Skeletal muscle cell (primary cell): Measurements from ENCODE around the gene TUBB.

Source experiments
- DNase-seq: peaks from one replicate; pipeline ENCODE4 v3.0.0-alpha.2; 2010; ENCODE audit warnings: low read depth
- H3K4me3 ChIP-seq: 2 replicates; pipeline ENCODE4 v1.5.1; 2011; ENCODE audit warnings: low read depth, mild to moderate bottlenecking, control low read depth, low read length, moderate library complexity

The TUBB gene

DNA sequence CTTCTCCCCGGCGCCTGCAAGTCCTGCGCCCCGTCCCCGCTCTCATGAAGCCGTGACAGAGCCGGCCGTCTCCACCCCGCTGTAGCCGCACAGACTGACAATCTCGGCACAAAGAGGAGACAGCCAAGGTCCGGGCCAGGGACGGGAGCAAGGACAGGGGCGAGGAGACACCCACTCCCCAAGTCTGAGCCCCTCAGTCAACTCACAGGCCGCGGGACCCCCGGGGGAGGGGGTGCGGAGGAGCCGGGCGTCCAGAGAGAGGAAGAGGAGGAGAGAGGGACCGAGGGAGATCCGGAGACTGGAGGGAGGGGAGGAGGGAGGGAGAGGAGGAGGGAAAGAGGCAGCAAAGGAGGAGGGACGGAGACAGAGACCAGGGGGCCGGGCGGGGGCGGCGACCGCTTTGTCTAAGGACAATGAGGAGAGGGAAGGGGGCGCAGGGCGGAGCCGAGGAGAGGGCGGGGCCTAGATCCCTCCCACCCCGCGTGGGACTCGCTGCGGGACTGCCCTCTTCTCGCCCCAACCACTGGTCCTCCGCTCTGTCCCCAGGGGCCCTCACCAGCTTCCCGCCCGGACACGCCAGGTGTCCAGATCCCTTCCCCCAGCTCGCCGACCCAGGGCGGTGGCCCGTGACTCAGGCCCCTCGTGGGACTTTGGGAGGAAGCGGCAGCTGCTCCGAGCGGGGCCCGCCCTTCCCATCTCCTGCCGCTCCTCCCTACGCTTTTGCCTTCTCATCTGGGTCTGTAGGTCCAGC is 33.1 kb upstream of the TUBB start:
- H3K4me3 ChIP-seq = peak overlapping the region; percentile 90
- peak; percentile 94 for DNase-seq

DNA sequence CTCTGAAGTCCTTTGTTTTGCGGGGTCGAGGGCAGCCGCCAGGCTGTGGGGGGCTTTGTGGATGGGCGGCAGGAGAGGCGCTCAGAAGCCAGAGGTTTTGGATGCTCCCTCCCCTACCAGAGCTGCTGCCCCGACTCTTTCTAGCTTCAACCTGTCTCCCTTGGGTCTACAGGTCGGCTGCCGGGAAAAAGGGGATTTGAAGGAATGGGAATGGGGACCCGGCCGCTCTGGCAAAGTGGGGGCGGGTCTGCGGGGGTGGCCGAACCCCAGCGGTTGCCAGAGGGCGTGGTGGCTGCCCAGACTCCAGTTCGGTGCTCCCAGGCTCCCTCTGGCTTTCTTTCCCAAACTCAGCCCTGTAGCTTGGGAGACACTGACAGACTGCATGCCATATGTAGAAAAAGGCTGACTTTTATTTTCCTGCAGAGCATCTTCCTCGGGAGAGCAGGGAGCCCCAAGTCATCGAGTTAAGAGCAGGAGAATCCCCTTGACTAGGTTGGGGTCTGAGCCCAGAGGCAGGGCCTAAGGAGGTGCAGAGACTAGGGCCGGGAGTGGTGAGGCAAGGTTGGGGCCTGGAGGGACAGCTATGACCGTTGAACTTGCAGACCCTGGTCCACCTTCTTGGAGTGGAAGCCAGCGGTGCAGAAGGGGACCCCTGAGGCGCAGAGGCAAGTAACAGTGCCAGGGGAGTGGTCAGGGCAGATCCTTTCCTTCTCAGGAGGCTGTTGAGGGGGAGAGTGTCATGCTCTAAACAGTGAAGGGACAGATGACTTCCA is 32.3 kb upstream of the TUBB start:
- H3K4me3 ChIP-seq = peak overlapping the region; percentile 90
- no peak for DNase-seq

DNA sequence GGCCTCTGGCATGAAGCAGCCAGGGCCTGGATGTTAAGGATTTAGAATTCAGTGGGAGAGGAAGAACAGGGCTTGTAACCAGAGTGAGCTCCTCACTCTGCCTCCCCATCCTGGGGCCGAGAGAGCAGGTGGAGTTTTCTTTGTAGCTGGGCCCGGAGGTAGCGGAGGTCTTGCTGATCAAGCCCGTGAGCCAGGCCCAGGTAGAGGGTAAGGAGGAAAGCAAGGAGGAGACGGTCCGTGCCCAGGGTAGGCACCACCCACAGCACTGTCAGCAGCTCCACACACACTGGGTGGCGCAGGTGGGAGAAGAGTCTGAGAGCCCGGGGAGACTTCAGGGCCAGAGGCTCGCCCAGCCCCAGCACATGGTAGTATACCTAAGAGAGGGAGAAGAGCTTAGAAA is 31.6 kb upstream of the TUBB start:
- no peak for DNase-seq
- H3K4me3 ChIP-seq = peak overlapping the region; percentile 90

DNA sequence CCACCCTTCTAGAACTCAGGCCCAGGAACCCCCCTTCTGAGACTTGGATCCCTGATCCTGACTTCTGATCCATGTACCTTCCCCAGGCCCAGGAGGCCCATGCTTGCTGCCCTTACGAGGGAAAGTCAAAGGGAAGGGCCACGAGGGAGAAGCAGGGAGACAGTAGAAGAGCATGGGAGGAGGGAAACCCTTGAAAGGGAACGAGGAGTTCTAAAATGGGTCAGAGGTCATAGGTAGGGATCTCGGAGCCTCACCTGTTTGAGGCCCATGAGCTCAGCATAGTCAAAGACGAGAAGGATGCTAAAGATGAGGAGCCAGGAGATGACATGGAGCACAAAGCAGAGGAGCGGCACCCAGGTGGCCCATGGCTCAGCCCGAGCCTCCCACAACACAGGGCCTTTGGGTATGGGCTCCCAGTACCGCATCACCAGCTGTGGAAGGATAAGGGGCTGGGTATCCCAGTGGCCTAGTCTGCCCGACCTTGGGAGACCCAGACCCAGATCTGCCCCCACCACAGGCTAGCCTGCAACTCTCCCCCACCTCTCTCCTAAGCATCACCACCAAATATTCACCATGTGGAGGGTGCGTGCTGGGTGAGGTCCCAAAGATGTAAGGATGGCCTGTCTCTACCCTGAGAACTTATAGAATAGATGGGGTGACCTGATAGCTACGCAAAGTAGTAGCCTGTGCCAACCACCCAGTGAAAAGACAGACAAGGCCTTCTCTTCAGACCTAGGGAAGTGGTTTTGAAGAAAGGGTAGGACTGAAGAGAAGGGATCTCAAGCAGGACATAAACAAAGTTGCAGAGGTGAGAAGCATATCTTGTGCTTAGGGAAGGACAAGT is 30.9 kb upstream of the TUBB start:
- no peak for DNase-seq
- H3K4me3 ChIP-seq = no peak overlapping the region

DNA sequence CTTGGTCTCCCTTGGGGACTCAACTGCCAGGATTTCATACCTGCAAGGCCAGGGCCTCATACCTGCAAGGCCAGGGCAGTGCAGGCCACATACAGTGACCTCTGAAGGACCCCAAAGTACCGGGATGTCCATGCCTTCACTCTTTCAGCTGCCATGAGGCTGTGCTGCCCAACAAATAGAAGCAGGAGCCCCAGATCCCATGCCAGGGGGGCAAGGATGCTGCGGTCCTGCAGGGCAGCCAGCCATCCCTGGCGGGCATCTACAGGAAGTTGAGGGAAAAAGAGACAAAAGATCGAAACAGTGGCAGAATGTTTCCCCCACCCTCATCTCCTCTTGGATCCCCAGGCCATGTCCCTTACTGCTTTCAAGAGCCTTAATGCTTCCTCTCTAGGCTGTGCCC is 30.2 kb upstream of the TUBB start:
- DNase-seq = no peak
- peak overlapping the region; percentile 78 for H3K4me3 ChIP-seq

DNA sequence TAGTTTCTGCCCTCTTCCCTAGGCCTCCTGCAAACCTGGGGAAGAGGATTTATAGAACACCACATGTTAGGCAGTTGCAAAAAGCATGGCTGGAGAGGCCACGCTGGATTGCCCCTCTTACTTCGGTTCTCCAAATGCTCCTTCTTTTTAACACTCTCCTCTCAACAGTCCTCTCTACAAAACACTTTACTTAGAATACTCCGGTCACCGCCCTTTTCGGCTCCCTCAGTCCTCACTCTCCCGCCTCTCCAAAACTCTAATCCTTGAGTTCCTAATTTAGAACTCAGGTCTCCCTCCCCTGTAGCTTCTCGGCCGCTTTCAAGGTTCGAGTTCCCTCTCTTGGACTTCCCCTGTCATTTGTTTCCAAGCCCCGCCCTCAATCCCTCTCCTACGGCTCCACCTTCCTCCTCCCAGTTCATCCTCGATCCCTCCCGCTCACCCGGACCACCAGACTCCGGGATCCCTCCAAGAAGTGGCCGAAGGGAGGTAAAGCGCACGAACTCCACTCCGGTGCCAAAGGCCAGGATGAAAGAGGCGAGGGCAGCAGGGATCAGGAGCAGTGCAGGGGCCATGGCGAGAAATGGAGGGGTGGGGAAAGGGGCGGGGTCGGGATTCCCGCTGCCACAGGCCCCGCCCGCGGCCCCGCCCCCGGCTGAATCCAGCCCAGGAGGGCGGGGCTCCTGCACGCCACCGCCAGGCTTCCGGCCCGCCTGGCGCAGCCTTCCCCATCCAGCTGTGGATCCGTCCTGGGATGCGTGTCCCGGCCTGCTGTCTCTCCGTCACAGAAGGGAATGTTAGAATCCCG is 29.5 kb upstream of the TUBB start, which contains the start of gene NRM:
Gene NRM, minus strand, starts transcription at position 582 of the 805 bp plus-strand sequence. Its CDS starts 10 bp downstream, at position 572.
- H3K4me3 ChIP-seq = peak within 1 kb of the TSS; percentile 78
- DNase-seq = peak; percentile 44

DNA sequence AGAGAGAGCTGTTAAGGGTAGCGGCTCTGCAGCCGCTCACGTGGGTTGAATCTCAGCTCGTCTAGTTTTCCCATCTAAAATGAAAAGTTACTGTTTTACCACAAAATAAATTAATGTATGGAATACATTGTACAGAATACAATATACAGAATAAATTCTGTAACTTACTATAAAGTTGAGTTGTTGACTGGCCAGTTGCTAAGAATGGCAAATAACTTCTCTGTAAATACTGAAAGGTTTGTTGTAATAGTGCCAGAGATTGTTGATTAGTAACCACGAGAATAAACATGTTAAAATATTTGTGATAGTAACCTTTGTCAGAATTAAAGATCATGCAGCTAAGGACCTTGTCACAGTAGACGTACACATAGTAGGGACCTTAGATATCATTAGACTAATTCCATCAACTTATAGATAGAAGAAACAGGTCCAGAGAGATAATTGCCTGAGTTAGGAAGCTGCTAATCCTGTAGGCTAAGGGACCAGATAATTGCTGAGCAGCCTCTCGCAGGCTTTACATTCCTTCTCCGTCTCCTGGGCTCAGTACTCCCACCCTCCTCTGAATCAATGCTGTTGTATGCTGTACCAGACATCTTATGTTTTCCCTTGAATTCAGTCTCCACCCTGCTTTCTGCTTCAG is 28.8 kb upstream of the TUBB start:
- peak overlapping the region; percentile 78 for H3K4me3 ChIP-seq
- no peak for DNase-seq

DNA sequence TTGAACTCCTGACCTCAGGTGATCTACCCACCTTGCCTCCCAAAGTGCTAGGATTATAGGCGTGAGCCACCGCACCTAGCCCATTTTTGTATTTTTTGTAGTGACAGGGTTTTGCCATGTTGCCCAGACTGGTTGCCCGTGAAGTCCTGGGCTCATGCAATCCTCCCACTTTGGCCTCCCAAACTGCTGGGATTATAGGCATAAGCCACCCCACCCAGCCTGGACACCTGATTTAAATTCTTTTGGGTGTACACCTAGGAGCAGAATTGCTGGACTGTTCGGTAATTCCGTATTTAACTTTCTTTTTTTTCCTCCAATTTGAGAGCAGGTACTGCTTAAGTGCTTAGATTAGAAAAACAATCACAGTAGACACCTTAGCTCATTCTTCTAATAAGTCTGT is 23.7 kb upstream of the TUBB start:
- no peak for DNase-seq
- H3K4me3 ChIP-seq = no peak overlapping the region

DNA sequence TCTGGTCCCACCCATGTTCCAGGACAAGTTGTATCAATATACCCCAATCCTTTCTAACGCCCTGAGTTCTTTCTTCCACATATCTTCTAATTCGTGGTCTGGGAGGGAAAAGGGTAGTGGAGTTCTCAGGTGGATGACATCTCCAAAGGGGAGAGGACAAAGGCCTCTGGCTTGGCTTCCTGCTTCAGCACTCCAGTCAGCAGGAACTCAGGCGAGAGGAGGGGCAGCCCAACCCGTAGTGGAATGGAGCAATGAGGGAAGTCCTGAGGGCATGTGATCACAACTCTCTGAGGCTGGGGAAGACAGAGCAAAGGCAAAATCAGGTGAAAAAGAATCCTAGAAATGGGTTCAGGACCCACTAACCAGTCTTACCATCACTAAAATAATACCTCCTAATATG is 19.8 kb upstream of the TUBB start:
- no peak for DNase-seq
- H3K4me3 ChIP-seq = no peak overlapping the region

DNA sequence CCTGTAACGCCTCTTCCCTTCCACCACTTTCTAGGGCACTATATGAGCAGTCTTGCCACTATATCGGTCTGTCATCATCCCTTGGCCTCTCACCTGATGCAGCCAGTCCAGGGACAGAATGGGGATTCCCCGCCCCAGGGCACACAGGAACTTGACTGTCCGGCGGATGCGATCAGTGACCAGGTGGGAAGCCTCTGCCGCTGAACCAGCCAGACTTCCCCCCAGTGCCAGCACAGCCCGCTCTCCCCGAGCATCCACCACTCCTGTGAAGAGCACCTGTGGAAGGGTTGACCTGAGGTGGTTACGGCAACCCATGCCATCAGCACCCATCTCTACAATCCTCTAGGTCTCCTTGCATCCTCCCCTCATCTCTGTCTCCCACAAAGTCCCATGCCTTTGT is 17.1 kb upstream of the TUBB start:
- H3K4me3 ChIP-seq = no peak overlapping the region
- no peak for DNase-seq

DNA sequence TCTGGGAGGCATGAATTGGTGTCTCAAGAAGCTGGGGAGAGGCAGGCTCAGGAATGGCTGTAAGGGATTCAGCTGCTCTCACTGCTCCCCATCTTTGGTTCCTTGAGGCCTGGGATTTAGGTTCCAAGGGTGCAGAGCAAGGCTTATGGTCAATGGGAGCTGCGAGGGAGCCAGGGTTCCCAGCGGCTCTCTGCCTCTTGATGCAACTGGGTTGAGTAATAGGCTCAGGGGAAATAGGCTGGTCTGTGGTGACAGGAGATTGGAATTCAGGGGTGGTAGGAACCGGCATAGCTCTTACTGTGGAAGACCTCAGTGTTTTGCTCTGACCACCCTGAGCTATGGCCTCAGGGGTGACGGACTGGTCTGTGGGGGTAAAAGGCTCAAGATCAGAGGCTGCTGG is 16.3 kb upstream of the TUBB start:
- H3K4me3 ChIP-seq = no peak overlapping the region

DNA sequence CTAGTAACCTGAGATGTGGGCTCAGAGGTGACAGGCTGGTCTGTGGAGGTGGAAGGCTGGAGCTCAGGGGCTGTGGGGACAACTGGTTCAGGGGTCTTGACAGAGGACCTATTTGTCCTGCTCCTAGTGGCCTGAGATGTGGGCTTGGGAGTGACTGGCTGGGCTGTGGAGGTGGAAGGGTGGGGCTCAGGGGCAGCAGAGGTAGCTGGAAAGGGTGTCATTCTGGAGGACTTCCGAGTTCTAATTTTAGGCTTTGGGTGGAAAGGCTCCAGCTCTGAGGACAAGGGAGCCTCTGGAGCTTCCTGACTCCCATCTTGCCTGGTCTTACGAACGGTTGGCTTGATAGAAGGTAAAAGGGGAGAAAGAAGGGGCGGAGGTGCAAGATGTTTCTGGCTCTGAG is 14.5 kb upstream of the TUBB start:
- DNase-seq = no peak

More for the DNA sequence above, 16.3 kb upstream of the TUBB start:
- no peak for DNase-seq

DNA sequence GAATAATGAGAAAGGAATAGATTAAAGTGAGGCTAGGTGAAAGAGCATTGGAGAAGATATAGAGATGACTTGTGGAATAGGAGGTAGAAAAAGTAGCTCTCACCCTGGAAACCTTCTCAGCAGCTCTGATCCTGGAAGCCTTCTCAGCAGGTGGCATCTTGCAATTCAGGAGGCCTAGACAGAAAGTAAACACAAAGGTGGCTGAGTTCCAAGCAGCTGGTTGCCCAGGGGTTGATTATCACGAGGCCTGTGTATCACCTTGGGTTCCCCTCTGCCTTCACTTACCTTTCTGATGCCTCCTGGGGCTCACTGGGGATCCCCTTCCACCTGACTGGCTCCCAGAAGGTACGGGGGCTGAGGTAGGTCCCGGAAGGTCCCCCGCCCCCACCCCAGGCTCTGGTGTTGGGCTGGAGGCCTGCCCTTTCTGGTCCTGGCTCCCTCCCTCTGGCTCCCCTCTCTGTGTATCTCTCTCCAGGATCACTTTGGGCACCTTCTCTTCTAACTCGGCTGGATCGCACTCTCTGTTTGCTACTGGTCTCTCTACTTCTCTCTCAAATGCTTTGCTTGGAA is 12.8 kb upstream of the TUBB start:
- no peak overlapping the region for H3K4me3 ChIP-seq
- no peak for DNase-seq

More for the DNA sequence above, 14.5 kb upstream of the TUBB start:
- H3K4me3 ChIP-seq = no peak overlapping the region

DNA sequence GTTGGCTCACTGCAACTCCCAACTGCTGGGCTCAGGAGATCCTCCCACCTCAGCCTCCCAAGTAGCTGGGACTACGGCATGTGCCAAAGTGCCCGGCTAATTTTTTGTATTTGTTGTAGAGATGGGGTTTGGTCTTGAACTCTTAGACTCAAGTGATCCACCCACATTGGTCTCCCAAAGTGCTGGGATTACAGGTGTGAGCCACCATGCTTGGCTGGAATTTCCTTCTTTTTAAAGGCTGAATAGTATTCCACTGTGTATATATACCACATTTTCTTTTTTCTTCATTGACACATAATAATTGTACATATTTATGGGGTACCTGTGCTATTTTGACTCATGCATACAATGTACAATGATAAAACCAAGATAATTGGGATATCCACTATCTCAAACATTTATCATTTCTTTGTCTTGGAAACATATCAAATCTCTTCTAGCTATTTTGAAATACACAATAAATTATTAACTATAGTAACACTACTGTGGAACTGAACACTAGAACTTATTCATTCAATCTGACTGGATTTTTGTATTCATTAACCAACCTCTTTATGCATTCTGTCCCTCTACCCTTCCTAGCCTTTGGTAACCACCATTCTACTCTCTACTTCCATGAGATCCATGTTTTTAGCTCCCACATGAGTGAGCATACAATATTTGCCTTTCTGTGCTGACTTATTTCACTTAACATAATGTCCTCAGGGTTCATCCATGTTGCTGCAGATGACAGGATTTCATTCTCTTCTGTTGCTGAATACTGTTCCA is 10.9 kb upstream of the TUBB start:
- no peak overlapping the region for H3K4me3 ChIP-seq
- DNase-seq = no peak

DNA sequence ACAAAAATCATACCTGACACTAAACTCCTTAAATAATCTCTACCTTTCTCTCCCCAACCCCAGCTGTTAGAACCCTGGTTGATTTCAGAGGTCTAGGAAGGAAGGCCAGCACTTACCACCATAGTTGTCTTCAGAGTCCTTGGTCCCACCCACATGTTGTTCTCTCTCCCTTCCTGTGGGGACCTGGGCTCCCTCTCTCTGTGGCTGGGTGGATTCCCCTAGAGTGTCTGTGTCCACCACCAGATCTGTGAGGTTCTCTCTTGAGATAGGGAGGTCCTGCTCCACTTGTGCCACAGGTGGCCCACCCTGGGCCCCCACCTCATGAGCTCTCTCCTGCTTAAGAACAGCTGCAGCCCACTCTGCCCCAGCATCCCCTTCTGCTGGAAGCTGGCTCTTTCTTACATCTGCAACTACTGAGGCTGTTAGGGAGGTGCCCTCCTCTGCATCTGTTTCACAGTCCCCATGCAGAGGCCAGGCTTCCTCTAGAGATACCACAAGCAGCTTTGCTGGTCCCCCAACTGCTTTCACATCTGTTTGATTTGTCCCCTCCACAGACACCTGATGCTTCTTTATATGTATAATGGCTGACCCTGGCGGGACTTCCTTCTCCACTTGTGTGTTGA is 8.3 kb upstream of the TUBB start:
- DNase-seq = no peak
- H3K4me3 ChIP-seq = no peak overlapping the region

DNA sequence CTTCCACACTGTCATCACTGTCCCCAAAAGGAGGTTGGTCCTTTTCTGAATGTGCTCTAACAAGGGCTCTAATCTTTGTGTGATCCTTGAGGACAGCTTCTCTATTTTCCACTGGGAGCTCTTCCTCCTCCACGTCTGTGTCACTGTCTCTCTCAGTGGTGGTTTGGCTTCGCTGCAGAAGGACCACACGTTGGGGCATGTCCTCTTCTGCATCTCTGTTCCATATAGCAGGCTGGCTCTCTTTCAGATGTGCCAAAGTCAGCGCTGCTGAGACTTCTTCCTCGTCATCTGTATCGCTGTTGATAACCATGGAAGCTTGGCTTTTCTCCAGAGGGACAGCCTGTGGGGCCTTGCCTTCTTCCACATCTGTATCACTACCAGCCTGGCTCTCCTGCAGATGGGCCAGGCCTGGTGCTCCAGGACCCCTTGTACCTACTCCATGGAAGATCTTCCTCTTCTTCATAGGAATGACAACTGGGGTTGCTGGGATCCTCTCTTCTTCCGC is 7.7 kb upstream of the TUBB start:
- no peak overlapping the region for H3K4me3 ChIP-seq
- no peak for DNase-seq

DNA sequence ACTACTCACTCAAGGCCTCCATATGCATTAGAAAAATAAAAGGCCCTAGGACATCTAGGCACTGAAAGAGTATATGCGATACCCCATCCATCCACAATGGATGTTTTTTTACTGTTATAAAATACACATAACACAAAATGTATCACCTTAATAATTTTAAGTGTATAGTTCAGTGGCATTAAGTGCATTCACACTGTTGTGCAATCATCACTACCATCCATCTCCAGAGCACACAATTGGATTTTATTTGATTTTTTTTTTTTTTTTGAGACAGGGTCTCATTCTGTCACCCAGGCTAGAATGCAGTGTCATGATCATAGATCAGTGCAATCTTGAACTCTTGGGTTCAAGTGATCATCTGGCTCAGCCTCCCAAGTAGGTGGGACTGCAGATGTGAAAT is 5.9 kb upstream of the TUBB start:
- DNase-seq = no peak
- H3K4me3 ChIP-seq = no peak overlapping the region
